Spleen (tissue), 7 donors: ENCODE results near the gene GSTP1.

Experiments used
- POLR2A ChIP-seq, 3 donors: fragments of 450-650 bp; IDR thresholded peaks; one replicate each; pipeline ENCODE4 v1.5.1; 2017; ENCODE audit warnings: antibody characterized with exemption in 3 of 3, mild to moderate bottlenecking in 1 of 3
- POLR2AphosphoS5 ChIP-seq, 3 donors: sonication (generic); formaldehyde crosslinking; IDR thresholded peaks; one replicate each; pipeline ENCODE4 v1.5.1; 2017; ENCODE audit warnings: antibody characterized with exemption in 3 of 3
- TF ChIP-seq, protein P1 (sequence below), 11 experiments: fragments of 200-600 bp in 7 of 11; fragments of 450-650 bp in 4 of 11; sonication (generic) in 4 of 11; IDR thresholded peaks in 8 of 11; conservative IDR thresholded peaks in 3 of 11; 1 replicate in 7 of 11; 2 replicates in 4 of 11; pipeline versions ENCODE4 v1.4.0 to v1.8.0; 2016 to 2021; ENCODE audit warnings: antibody characterized with exemption in 11 of 11, inconsistent platforms in 4 of 11, mild to moderate bottlenecking in 1 of 11
- donor health status: DM: no; HTN: no; CAD: no; lungs with moderate emphysema.
- donor health status: DM: no; HTN: no; CAD: no.
- donor health status: DM: no; HTN: no; CAD: no.

DNA sequence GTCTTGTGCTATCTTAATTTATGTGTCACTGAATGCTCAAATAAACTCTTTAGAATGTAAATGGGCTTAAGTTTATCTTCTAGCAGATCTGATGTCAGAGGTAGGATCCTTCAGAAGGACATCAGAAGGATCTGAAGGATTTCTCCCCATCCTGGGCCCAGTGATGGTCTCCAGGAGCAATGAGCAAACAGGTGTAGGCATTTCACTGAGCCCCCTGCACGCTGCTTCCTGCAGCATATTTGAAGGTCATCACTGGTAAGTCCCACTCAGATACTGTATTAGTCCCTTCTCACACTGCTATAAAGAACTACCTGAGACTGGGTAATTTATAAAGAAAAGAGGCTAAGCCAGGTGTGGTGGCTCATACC, 4.5 kb downstream of the GSTP1 start:
- TF ChIP-seq POLR2A (IDR thresholded peaks at IDR 0.05) (no peak), POLR2AphosphoS5 (IDR thresholded peaks at IDR 0.05) (no peak)
- TF ChIP-seq, protein P1, sequence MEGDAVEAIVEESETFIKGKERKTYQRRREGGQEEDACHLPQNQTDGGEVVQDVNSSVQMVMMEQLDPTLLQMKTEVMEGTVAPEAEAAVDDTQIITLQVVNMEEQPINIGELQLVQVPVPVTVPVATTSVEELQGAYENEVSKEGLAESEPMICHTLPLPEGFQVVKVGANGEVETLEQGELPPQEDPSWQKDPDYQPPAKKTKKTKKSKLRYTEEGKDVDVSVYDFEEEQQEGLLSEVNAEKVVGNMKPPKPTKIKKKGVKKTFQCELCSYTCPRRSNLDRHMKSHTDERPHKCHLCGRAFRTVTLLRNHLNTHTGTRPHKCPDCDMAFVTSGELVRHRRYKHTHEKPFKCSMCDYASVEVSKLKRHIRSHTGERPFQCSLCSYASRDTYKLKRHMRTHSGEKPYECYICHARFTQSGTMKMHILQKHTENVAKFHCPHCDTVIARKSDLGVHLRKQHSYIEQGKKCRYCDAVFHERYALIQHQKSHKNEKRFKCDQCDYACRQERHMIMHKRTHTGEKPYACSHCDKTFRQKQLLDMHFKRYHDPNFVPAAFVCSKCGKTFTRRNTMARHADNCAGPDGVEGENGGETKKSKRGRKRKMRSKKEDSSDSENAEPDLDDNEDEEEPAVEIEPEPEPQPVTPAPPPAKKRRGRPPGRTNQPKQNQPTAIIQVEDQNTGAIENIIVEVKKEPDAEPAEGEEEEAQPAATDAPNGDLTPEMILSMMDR (IDR thresholded peaks at IDR 0.05 in 8 of 11, conservative IDR thresholded peaks at IDR 0.05 in 3 of 11): no peak
